Measurements from ENCODE around the gene C2orf76.
"Not testable (repeated sequence)": the region's sequence is repeated elsewhere in the genome, so short reads cannot be mapped to it uniquely, and the experiment has no call there.

Gene C2orf76
- total RNA-seq = 4.6 to 7.4 reads per million in 2 experiments

DNA sequence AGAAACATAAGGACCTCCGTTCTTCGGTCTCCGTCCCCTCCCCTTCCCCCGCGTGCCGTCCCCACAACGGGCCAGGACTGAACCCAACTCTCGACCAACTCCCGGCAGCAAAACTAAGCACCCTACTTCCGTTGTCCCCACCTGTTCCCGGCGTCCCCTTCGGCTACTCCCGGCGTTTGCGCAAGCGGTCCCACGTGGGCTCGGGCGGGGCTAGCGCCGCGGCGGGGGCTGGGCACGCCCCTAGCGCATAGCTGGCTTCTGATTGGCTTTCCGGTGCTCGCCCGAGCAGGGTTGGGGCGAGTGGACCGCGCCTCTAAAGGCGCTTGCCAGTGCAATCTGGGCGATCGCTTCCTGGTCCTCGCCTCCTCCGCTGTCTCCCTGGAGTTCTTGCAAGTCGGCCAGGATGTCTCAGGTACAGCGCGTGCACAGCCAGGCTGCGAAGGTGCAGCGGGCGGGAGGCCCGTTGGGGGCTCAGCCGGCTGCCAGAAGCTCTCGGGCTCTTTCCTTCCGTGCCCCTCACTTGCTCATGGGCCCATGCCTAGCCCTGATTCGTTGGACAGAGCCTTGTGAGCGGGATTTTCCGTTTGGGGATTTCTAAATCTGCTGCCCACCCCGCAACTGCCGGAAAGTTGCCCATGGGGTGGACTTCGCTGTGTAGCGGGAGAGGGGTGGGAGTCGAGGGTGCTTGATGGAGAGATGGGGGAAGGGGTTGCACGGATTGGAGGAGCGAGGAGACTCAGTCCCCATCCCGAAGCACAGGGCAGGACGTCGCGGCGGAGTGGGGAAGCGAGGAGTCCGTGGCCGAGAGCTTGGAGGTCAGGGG is at the start of gene C2orf76, which contains the start of gene DBI:
TSS of gene C2orf76 (minus strand) at position 186 of the 823 bp plus-strand sequence. CDS start 26,875 bp downstream, outside the sequence.
TSS of gene DBI (plus strand) at position 329 of the 823 bp plus-strand sequence. CDS start at position 404, 75 bp downstream.
- peak; percentile 84 for DNase-seq (ENCODE audit: low read depth)

DNA sequence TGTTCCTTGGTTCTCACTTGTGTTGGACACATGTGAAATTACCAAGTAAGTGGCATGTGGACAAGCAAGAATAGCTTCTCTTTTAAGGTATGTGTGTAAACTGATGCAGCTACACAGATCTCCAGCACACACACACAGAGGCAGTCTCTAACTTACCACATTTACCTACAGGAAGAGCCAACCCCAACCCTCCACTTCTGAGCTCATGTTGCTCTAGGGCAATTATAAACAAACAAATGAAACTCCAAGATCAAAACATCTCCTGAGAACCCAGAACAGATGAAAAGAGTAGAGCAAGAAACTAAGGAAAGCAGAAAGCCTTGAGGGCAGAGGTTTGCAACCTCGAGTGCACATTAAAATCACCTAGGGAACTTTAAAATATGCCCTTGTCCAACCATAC is 49.0 kb upstream of the C2orf76 start:
- no peak for DNase-seq (ENCODE audit: low read depth)

DNA sequence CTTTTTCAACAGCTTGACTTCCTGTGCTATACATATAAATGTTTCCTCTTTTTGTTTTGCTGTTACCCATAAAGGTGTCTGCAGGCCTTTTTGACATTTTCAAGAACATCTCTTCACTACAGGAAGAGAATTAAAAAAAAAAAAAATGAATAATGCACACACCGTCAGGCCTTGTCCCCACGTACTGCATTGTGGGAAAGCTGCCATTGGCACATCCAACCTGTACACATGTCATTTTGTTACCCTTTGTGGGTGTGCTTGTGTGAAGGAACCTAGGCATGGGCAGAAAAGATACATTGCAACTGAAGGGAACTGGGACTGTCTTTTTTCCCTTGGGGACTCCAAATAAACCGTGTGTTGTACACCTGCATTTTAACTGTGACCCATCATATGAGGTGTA is 48.3 kb upstream of the C2orf76 start:
- no peak for DNase-seq (ENCODE audit: low read depth)

DNA sequence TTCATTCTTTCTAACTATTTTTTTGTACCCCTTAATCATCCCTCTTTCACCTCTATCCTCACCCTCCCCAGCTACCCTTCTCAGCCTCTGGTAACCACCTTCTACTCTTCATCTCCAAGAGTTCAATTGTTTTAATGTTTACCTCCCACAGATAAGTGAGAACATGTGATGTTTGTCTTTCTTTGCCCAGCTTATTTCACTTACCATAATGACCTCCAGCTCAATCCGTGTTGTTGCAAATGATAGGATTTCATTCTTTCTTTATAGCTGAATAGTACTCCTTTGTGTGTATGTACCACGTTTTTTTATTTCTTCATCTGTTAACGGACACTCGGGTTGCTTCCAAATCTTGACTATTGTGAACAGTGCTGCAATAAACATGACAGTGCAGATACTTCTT is 42.9 kb upstream of the C2orf76 start:
- no peak for DNase-seq (ENCODE audit: low read depth)

DNA sequence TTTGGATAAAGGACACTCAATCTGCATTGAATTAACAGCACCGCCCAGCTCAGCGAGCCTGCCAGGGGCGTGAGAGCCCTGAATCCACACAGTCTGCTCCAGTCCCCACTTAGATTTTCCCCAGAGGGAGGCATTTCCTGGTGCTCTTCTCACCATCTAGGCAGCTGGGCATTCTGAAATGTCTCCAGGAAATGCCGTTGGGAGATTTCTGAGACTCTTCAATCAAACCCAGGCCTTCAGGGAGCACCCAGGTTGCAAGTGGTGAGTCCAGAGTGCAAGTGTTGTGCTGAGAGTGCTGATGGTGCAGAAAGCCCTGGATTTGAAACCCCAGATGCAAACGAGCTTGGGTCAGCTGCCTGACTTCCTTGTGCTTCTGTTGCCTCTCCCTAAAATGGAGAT is 41.6 kb upstream of the C2orf76 start:
- no peak for DNase-seq (ENCODE audit: low read depth)

DNA sequence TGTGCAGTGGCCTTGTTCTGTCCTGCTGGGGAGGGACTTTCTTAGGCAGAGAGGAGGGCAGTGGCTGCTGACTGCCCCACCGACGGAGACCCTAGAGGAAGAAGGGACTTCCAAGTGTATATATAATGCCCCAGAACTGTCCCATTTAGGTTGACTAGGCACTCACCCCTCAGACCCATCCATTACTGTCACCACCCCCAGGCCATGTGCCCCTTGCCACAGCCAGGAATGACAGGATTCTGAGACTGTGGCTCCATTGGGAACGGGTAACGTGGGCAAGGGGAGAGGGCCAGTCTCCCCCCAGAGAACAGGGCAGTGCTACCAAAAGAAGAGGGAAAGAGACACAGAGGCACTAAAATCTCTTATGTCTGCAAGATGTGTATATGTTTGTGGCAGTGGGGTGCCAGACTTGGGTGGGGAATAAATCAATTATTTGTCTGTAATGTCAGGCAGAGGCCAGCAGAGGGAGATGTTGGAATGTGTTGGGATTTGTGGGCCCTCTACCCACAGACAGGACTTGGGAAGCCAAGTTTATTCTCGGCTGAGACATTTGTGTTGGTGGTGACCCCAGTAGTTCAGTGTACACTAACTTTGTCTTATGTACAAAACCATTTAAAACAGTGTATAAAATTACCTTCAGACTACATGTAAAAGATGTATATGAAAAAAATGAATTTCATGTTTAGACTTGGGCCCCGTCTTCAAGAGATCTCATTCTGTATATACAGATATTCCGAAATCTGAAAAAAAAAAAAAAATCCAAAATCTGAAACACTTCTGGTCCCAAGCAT is 41.0 kb upstream of the C2orf76 start:
- DNase-seq (ENCODE audit: low read depth) = no peak

- DNase-seq (ENCODE audit: low read depth) = no peak
Measured at GRCh38 chr2:119405151-119405550, 38.5 kb upstream of the C2orf76 start.

- DNase-seq (ENCODE audit: low read depth) = not testable (repeated sequence)
Measured at GRCh38 chr2:119403618-119404017, 37.0 kb upstream of the C2orf76 start.

DNA sequence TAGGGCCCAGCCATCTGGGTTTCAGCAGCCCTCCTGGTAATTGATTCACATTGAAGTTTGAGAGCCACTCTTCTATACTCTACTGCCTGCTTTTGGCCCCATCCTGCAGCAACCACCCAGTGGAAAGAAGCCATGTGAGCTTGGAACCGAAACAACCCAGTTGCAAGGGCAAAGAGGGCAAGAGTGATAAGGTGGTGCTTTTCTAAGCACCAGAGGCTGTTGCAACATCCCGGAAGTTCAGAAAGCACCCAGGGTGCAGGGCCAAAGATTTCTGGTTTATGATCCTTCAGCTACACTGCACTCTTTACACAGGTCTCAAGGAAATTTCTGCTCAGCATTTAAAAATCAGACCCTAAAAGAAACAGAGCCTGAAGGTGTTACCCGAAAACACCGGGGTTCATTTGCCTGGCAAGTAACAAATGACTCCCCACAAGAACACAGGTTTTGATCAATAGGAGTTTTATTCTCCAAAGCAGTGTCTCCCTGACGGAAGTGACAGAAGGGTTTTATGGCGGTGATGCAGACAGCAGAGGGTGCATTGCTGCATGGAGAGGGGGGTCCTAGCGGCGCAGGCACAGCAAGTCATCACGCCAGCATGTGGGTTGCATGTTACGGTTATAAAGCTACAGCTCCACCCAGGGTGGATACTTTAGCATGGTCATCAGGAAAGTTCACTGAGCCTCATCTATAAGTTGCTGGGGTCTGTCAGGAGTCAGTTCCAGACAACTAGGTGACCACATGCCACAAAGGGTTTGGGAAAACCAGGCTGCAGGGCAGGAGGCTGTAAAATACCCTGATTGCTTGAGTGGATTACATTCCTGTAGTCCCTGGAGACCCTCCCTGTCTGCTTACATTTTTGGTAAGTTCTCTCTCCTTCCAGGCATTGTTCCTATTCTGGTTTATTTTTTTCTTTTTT is 36.3 kb upstream of the C2orf76 start:
- no peak for DNase-seq (ENCODE audit: low read depth)

DNA sequence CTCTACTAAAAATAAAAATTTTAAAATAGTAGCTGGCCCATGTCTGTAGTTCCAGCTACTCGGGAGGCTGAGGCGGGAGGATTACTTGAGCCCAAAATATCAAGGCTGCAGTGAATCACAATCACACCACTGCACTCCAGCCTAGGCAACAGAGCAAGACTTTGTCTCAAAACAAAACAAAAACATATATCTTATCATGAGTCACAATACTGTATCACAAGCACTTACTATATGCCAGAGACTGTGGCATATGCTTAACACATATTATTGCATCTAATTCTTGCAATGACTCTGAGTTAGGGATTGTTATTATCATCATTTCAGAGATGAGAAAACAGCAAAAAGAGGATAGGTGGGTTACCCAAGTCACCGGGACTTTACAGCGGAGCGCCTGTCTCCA is 35.5 kb upstream of the C2orf76 start:
- no peak for DNase-seq (ENCODE audit: low read depth)

DNA sequence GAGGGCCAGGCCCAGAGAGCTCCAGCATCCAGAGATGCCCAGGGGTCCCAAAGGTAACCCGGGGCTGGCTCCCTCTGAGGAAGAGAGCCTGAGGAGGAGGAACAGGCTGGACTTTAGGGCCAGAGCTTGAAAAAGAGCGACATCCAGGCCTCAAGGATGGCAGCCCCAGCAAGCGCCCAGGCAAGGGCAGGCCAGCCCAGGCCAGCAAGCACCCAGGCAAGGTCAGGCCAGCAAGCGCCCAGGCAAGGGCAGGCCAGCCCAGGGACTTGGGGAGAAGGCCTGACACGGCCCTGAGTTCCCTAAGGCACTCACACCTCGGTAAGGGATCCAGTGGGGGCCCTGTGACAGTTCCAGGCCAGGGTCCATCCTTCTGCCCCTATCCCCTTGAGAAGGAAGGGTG is 30.6 kb upstream of the C2orf76 start:
- DNase-seq (ENCODE audit: low read depth) = no peak

DNA sequence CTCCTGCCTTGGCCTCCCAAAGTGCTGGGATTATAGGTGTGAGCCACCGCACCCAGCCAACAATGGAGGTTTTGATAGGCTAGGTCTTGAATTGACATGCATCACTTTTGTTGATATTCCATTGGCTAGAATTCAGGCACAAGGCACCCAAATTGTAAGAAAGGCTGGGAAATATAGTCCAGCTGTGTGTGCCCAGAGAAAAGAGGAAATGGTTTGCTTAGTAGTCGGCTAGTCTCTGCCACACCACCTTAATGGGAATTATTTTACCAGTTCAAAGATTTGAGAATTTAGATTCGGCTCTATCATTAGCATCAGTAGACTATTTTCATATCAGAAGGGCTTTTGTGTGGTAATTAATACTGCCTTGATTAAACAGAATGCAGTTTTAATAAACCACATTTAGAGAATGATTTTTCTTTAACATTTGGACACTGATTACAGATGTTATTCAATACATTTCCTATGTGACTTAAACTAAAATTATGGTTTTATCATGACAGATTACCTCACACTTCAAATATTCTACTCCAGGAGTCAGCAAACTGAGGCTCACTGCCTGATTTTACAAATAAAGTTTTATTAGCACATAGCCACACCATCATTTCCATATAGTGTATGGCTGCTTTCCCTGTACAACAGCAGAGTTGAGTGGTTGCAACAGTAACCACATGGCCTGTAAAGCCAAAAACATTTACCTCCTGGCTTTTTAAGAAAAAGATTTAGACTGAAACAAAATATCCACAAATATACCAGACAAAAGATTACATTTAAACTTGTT is 27.5 kb upstream of the C2orf76 start:
- no peak for DNase-seq (ENCODE audit: low read depth)

- DNase-seq (ENCODE audit: low read depth) = no peak
Measured at GRCh38 chr2:119389615-119390306, 23.1 kb upstream of the C2orf76 start.

DNA sequence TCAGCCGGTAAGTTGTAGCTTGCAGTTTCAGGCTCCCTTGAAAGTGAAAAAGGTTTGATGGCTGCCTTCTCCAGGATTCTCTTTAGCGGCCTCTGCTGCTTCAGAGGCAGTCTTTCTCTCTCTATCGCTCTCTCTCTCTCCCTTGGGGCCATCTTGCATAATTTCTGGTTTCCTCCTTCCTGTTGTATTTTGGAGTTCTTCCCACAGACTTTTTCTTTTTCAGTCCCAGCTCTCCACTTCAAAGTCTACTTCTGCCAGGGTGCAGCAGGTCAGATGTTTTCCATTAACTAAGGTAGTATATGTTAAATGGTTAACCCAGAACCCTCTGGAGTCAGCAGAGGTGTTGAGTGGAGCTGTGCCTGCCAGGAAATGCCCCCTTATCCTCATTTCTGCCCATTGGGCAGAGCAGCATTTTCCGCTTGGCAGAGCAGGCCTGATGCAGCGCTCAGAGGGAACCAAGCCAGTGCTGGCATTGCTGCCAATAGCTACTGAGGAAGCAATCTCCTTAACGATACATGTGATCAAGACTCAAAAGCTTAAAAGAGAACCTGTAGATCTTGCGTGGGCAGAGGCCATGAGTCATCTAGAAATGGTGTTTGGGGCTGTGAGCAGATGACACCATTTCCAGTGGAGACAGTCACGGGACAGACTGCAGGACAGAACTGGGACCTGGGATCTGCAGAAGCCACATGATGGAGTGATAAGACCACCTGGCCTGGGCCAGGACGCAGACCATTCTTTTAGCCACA is 20.9 kb upstream of the C2orf76 start:
- DNase-seq (ENCODE audit: low read depth) = no peak

DNA sequence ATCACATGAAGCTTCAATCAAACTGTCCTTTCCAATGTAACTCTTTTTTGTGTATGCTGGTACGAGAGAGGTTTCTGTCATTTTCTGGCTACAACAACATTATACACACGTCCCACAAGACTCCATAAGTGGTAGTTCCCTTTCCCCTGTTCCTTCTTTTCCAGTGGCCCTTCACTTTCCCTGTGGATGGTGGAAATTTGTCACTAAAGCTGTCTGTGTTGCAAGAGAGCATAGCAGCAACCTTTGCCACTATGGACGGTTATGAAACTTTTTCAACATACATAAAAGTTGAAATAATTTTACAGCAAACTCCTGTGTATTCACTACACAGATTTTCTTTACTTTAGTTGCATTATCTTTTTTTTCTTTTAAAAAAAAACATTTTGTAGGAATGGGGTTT is 18.8 kb upstream of the C2orf76 start:
- DNase-seq (ENCODE audit: low read depth) = no peak

- DNase-seq (ENCODE audit: low read depth) = no peak
Measured at GRCh38 chr2:119384971-119385370, 18.3 kb upstream of the C2orf76 start.

DNA sequence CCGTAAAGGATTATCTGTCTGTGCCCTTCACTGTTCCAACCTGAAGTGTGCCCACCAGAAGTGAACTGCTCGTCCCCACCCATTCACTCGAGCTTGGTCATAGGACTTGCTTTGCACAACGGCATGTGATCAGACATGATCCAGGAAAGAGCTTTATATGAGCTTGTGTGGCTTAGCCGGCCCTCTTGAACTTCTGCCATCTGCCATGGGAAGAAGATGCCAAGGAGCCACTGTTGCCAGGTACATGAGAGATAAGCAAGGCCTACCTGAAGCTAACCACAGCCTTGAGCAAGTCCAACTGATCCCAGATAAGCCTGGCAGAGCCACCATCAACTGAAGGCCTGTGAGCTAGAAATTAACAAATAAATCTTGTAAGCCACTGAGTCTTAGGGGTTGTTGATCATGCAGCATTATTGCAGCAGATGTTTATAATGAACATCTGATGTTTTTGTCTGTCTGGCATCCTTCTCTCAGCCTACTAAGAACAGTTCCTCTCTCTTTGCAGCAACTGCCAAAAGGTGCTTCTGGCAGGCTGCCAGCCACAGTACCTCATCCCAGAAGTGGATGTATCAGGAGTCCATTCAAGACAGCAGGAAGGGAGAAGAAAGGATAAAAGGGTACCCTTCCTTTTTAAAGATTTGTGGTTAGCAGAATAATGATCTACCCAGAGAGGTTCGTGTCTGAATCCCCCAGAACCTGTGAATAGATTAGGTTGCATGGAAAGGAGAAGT is 16.9 kb upstream of the C2orf76 start:
- DNase-seq (ENCODE audit: low read depth) = no peak

DNA sequence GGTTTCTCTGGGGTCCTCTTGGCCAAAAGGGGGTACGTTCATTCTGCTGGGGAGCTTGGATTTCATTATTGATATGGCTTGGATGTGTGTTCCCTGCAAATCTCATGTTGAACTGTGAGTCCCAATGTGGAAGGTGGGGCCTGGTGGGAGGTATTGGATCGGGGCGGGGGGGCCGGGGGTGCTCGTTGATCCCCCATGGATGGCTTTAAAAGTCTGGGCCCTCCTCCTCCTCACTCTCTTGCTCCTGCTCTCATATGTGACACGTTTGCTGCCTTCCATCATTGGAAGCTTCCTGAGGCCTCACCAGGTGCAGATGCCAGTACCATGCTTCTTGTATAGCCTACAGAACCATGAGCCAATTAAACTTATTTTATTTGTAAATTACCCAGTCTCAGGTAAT is 11.9 kb upstream of the C2orf76 start:
- DNase-seq (ENCODE audit: low read depth) = no peak

GRCh38 chr2:119377993-119378345 is 11.3 kb upstream of the C2orf76 start:
- no peak for DNase-seq (ENCODE audit: low read depth)
